GM23338 (cell line): ENCODE measurements around the gene SGK1. TPM values are rescaled to one million over a fixed set of nuclear protein-coding genes. Genes with fewer than 3 reads are reported as not detected.

Experiments used
- ATAC-seq: fragments of 200-7000 bp; cut with Tn5 transposase; 3 replicates; pipeline ENCODE4 v1.9.1; 2020
- DNase-seq: peaks from one replicate; pipeline ENCODE4 v3.0.0-alpha.2; 2015; ENCODE audit warnings: low spot score
- H2AFZ ChIP-seq: fragments of 200-600 bp; sonication (generic); 2 replicates; pipeline ENCODE4 v1.8.0; 2016; ENCODE audit warnings: antibody characterized with exemption, mild to moderate bottlenecking, moderate library complexity
- H3F3A ChIP-seq: fragments of 200-600 bp; sonication (generic); replicated peaks from 2 replicates; pipeline ENCODE4 v1.8.0; 2017; ENCODE audit warnings: antibody characterized with exemption, mixed run types, low read depth
- H3K27ac ChIP-seq: fragments of 200-600 bp; sonication (generic); 2 replicates; pipeline ENCODE4 v1.6.1; 2016; ENCODE audit warnings: low read depth
- H3K27me3 ChIP-seq: fragments of 200-600 bp; sonication (generic); 2 replicates; pipeline ENCODE4 v1.8.0; 2016; ENCODE audit warnings: mild to moderate bottlenecking, mixed run types, moderate library complexity; ENCODE audit not compliant: insufficient read depth
- H3K36me3 ChIP-seq: fragments of 200-600 bp; sonication (generic); 2 replicates; pipeline ENCODE4 v1.8.0; 2016; ENCODE audit warnings: mild to moderate bottlenecking; ENCODE audit not compliant: insufficient read depth
- H3K4me1 ChIP-seq: fragments of 200-600 bp; sonication (generic); 2 replicates; pipeline ENCODE4 v1.8.0; 2016; ENCODE audit warnings: mild to moderate bottlenecking, moderate library complexity; ENCODE audit not compliant: insufficient read depth
- H3K4me2 ChIP-seq: fragments of 200-600 bp; sonication (generic); 2 replicates; pipeline ENCODE4 v1.7.1; 2017; ENCODE audit warnings: mixed run types
- H3K4me3 ChIP-seq: fragments of 200-600 bp; sonication (generic); 2 replicates; pipeline ENCODE4 v1.6.1; 2016; ENCODE audit warnings: mixed run types
- H3K79me2 ChIP-seq: fragments of 200-600 bp; sonication (generic); replicated peaks from 2 replicates; pipeline ENCODE4 v1.8.0; 2017; ENCODE audit warnings: mild to moderate bottlenecking; ENCODE audit not compliant: insufficient read depth
- H3K9me2 ChIP-seq: fragments of 200-600 bp; sonication (generic); 2 replicates; pipeline ENCODE4 v1.8.0; 2017; ENCODE audit not compliant: insufficient read depth
- H4K20me1 ChIP-seq: fragments of 200-600 bp; sonication (generic); replicated peaks from 2 replicates; pipeline ENCODE4 v1.8.0; 2017; ENCODE audit warnings: mild to moderate bottlenecking; ENCODE audit not compliant: insufficient read depth
- H3K27ac Mint-ChIP-seq: 2 replicates; pipeline ENCODE4 v1.8.0; 2020; ENCODE audit warnings: inconsistent platforms, mild to moderate bottlenecking, moderate library complexity, mixed read lengths
- H3K27me3 Mint-ChIP-seq: 3 replicates; pipeline ENCODE4 v1.8.0; 2022; ENCODE audit warnings: low read depth, mild to moderate bottlenecking, moderate library complexity, mixed read lengths, inconsistent platforms; ENCODE audit not compliant: insufficient read depth, poor library complexity
- H3K36me3 Mint-ChIP-seq: 3 replicates; pipeline ENCODE4 v1.8.0; 2021; ENCODE audit warnings: low read depth, mild to moderate bottlenecking, inconsistent platforms, moderate library complexity, mixed read lengths
- H3K4me1 Mint-ChIP-seq: 3 replicates; pipeline ENCODE4 v1.8.0; 2020; ENCODE audit warnings: mild to moderate bottlenecking, inconsistent platforms, mixed read lengths
- H3K4me3 Mint-ChIP-seq: 3 replicates; pipeline ENCODE4 v1.8.0; 2021; ENCODE audit warnings: moderate library complexity, mild to moderate bottlenecking, inconsistent platforms, mixed read lengths
- H3K9me3 Mint-ChIP-seq: 3 replicates; pipeline ENCODE4 v1.8.0; 2020; ENCODE audit warnings: moderate library complexity, mild to moderate bottlenecking, inconsistent platforms, mixed read lengths
- CREB1 ChIP-seq: fragments of 250-450 bp; sonication (Bioruptor Pico); IDR thresholded peaks from 2 replicates; pipeline ENCODE4 v1.5.0; 2020; ENCODE audit warnings: low read depth, mild to moderate bottlenecking, moderate library complexity
- EZH2 ChIP-seq: fragments of 200-600 bp; sonication (generic); IDR thresholded peaks from one replicate; pipeline ENCODE4 v1.8.0; 2017; ENCODE audit warnings: antibody characterized with exemption, mild to moderate bottlenecking, low read depth; ENCODE audit not compliant: unreplicated experiment
- EZH2phosphoT487 ChIP-seq: fragments of 200-600 bp; sonication (generic); IDR thresholded peaks from one replicate; pipeline ENCODE4 v1.8.1; 2018; ENCODE audit warnings: antibody characterized with exemption; ENCODE audit not compliant: unreplicated experiment
- JUNB ChIP-seq: IDR thresholded peaks from one replicate; pipeline ENCODE4 v1.6.1; 2016; ENCODE audit warnings: antibody characterized with exemption; ENCODE audit not compliant: unreplicated experiment
- NANOG ChIP-seq: IDR thresholded peaks from 2 replicates; pipeline ENCODE4 v1.6.1; 2016; ENCODE audit warnings: antibody characterized with exemption, borderline replicate concordance
- POLR2AphosphoS5 ChIP-seq: IDR thresholded peaks from 2 replicates; pipeline ENCODE4 v1.6.1; 2016; ENCODE audit warnings: antibody characterized with exemption, low read depth
- STAT1 ChIP-seq: IDR thresholded peaks from one replicate; pipeline ENCODE4 v1.6.1; 2016; ENCODE audit warnings: antibody characterized with exemption; ENCODE audit not compliant: unreplicated experiment
- ZNF114 ChIP-seq: fragments of 250-450 bp; sonication (Bioruptor Pico); IDR thresholded peaks from 2 replicates; pipeline ENCODE4 v1.5.0; 2020; ENCODE audit warnings: mild to moderate bottlenecking, moderate library complexity
- ZNF331 ChIP-seq: fragments of 250-450 bp; sonication (Bioruptor Pico); IDR thresholded peaks from 2 replicates; pipeline ENCODE4 v1.5.0; 2020; ENCODE audit warnings: low read depth, mild to moderate bottlenecking, moderate library complexity
- polyA plus RNA-seq: library from polyadenylated mRNA; unstranded; fragments of >200 nt; fragmentation: Nextera tagmentation; extraction: Ambion mirVana; gene quantifications from 2 replicates; pipeline ENCODE4 v1.2.1, GENCODE V29; 2016
- total RNA-seq: library from RNA; depleted of rRNA; stranded (reverse); fragments of >200 nt; shearing (Covaris generic); gene quantifications from 2 replicates; pipeline ENCODE4 v1.2.3, GENCODE V29; 2014
- TF ChIP-seq, protein P1 (sequence below): IDR thresholded peaks from one replicate; pipeline ENCODE4 v1.6.1; 2018; ENCODE audit warnings: antibody characterized with exemption; ENCODE audit not compliant: unreplicated experiment
- TF ChIP-seq, protein P2 (sequence below), 2 experiments: fragments of 200-600 bp in 1 of 2; sonication (generic) in 1 of 2; conservative IDR thresholded peaks; 2 replicates each; pipeline versions ENCODE4 v1.5.1 to v1.6.1; 2016 to 2017; ENCODE audit warnings: antibody characterized with exemption in 2 of 2, low read depth in 2 of 2, mild to moderate bottlenecking in 2 of 2, moderate library complexity in 1 of 2
- TF ChIP-seq, protein P3 (sequence below): IDR thresholded peaks from 2 replicates; pipeline ENCODE4 v1.6.1; 2016; ENCODE audit warnings: antibody characterized with exemption

SGK1 gene
- total and polyA plus RNA-seq, 2 experiments from 2014 or later, result 16.3 to 37.2 TPM

DNA sequence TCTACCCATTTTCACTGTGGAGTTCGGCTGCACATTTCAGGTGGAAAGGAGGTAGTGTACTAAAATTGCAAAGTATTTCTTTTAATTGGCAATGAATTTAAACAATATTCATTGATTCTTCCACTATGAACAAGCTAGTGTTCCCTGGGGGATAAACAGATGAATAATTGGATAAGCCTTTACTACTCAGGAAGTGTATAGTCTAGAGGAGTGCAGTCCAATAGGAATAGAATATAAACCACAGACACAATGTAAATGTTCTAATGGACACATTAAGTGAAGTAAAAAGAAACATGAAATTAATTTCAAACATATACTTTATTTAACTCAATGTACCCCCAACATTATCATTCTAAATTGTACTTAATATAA is 28.7 kb downstream of the SGK1 start:
- H2AFZ ChIP-seq, result no peak overlapping the region
- ATAC-seq, result no peak
- no peaks in the 10 kb centered on the region for H4K20me1 ChIP-seq
- no peak overlapping the region for H3K4me3 ChIP-seq
- no peak overlapping the region for H3K27ac Mint-ChIP-seq
- H3K27me3 Mint-ChIP-seq, result peaks cover 1% of the 10 kb centered on the region
- H3K9me2 ChIP-seq, result no peaks in the 10 kb centered on the region
- no peak for DNase-seq
- no peak overlapping the region for H3K4me3 Mint-ChIP-seq
- peaks cover 9% of the 10 kb centered on the region; the same call in 1 of the 3 replicates for H3K9me3 Mint-ChIP-seq
- peaks cover 10% of the 10 kb centered on the region; the same call in 1 of the 2 replicates for H3K4me1 ChIP-seq
- no peaks in the 10 kb centered on the region for H3K36me3 ChIP-seq
- H3K27ac ChIP-seq, result no peak overlapping the region
- no peaks in the 10 kb centered on the region for H3K27me3 ChIP-seq
- H3K79me2 ChIP-seq, result no peaks in the 10 kb centered on the region
- no peaks in the 10 kb centered on the region for H3F3A ChIP-seq
- no peak overlapping the region for H3K4me2 ChIP-seq
- no peak for TF ChIP-seq EZH2phosphoT487
- TF ChIP-seq, protein P1, sequence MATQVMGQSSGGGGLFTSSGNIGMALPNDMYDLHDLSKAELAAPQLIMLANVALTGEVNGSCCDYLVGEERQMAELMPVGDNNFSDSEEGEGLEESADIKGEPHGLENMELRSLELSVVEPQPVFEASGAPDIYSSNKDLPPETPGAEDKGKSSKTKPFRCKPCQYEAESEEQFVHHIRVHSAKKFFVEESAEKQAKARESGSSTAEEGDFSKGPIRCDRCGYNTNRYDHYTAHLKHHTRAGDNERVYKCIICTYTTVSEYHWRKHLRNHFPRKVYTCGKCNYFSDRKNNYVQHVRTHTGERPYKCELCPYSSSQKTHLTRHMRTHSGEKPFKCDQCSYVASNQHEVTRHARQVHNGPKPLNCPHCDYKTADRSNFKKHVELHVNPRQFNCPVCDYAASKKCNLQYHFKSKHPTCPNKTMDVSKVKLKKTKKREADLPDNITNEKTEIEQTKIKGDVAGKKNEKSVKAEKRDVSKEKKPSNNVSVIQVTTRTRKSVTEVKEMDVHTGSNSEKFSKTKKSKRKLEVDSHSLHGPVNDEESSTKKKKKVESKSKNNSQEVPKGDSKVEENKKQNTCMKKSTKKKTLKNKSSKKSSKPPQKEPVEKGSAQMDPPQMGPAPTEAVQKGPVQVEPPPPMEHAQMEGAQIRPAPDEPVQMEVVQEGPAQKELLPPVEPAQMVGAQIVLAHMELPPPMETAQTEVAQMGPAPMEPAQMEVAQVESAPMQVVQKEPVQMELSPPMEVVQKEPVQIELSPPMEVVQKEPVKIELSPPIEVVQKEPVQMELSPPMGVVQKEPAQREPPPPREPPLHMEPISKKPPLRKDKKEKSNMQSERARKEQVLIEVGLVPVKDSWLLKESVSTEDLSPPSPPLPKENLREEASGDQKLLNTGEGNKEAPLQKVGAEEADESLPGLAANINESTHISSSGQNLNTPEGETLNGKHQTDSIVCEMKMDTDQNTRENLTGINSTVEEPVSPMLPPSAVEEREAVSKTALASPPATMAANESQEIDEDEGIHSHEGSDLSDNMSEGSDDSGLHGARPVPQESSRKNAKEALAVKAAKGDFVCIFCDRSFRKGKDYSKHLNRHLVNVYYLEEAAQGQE, result no peak
- TF ChIP-seq, protein P2, sequence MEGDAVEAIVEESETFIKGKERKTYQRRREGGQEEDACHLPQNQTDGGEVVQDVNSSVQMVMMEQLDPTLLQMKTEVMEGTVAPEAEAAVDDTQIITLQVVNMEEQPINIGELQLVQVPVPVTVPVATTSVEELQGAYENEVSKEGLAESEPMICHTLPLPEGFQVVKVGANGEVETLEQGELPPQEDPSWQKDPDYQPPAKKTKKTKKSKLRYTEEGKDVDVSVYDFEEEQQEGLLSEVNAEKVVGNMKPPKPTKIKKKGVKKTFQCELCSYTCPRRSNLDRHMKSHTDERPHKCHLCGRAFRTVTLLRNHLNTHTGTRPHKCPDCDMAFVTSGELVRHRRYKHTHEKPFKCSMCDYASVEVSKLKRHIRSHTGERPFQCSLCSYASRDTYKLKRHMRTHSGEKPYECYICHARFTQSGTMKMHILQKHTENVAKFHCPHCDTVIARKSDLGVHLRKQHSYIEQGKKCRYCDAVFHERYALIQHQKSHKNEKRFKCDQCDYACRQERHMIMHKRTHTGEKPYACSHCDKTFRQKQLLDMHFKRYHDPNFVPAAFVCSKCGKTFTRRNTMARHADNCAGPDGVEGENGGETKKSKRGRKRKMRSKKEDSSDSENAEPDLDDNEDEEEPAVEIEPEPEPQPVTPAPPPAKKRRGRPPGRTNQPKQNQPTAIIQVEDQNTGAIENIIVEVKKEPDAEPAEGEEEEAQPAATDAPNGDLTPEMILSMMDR (conservative IDR thresholded peaks at IDR 0.05; ENCODE audit: low read depth in 2 of 2), result no peak
- no peak for TF ChIP-seq POLR2AphosphoS5
- TF ChIP-seq, protein P3, sequence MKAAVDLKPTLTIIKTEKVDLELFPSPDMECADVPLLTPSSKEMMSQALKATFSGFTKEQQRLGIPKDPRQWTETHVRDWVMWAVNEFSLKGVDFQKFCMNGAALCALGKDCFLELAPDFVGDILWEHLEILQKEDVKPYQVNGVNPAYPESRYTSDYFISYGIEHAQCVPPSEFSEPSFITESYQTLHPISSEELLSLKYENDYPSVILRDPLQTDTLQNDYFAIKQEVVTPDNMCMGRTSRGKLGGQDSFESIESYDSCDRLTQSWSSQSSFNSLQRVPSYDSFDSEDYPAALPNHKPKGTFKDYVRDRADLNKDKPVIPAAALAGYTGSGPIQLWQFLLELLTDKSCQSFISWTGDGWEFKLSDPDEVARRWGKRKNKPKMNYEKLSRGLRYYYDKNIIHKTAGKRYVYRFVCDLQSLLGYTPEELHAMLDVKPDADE, result no peak
- TF ChIP-seq STAT1, result no peak
- TF ChIP-seq NANOG, result no peak
- no peak for TF ChIP-seq JUNB
- no peak for TF ChIP-seq ZNF114 (CRISPR knock-in tag)
- TF ChIP-seq EZH2, result no peak
- no peak for TF ChIP-seq ZNF331 (CRISPR knock-in tag)
- no peak for TF ChIP-seq CREB1 (CRISPR knock-in tag)
- H3K4me1 Mint-ChIP-seq, result peaks cover 9% of the 10 kb centered on the region
- H3K36me3 Mint-ChIP-seq, result peaks cover 2% of the 10 kb centered on the region; the same call in 2 of the 3 replicates
